Neural cell (in vitro differentiated cells): ENCODE measurements around the gene TXNDC11. TPM values are rescaled to one million over a fixed set of nuclear protein-coding genes. Genes with fewer than 3 reads are reported as not detected.

Source experiments
- H2AFZ ChIP-seq: fragments of 200-600, 300-800 bp; sonication (generic), shearing (Covaris generic); 2 replicates; pipeline ENCODE4 v1.6.0; 2014; ENCODE audit warnings: low read depth, mild to moderate bottlenecking, antibody characterized with exemption, low read length, moderate library complexity
- H3F3A ChIP-seq: fragments of 200-600 bp; shearing (Covaris generic); 2 replicates; pipeline ENCODE4 v1.6.1; 2016; ENCODE audit warnings: mild to moderate bottlenecking, moderate library complexity, mixed read lengths, antibody characterized with exemption, low read length; ENCODE audit not compliant: insufficient read depth, poor library complexity, severe bottlenecking
- H3K27ac ChIP-seq: fragments of 200-600, 300-800 bp; sonication (generic), shearing (Covaris generic); 2 replicates; pipeline ENCODE4 v1.5.1; 2014; ENCODE audit warnings: mild to moderate bottlenecking, low read length, moderate library complexity
- H3K27me3 ChIP-seq: fragments of 300-800, 200-600 bp; sonication (generic), shearing (Covaris generic); 2 replicates; pipeline ENCODE4 v1.6.0; 2014; ENCODE audit warnings: mild to moderate bottlenecking, low read depth, low read length, moderate library complexity; ENCODE audit not compliant: insufficient read depth
- H3K36me3 ChIP-seq: fragments of 300-800, 200-600 bp; sonication (generic), shearing (Covaris generic); 2 replicates; pipeline ENCODE4 v1.5.1; 2014; ENCODE audit warnings: mild to moderate bottlenecking, antibody characterized with exemption, low read length, moderate library complexity; ENCODE audit not compliant: insufficient read depth
- H3K4me2 ChIP-seq: fragments of 300-800, 200-600 bp; sonication (generic), shearing (Covaris generic); 2 replicates; pipeline ENCODE4 v1.6.0; 2014; ENCODE audit warnings: mild to moderate bottlenecking, low read length
- H3K4me3 ChIP-seq: fragments of 300-800, 200-600 bp; sonication (generic), shearing (Covaris generic); 2 replicates; pipeline ENCODE4 v1.5.1; 2014; ENCODE audit warnings: mild to moderate bottlenecking, low read length, moderate library complexity
- H3K79me2 ChIP-seq: fragments of 200-600 bp; shearing (Covaris generic); replicated peaks from 2 replicates; pipeline ENCODE4 v1.6.0; 2014; ENCODE audit warnings: mild to moderate bottlenecking, low read length, moderate library complexity; ENCODE audit not compliant: insufficient read depth
- H3K9ac ChIP-seq: fragments of 300-800, 200-600 bp; sonication (generic), shearing (Covaris generic); 2 replicates; pipeline ENCODE4 v1.6.1; 2016; ENCODE audit warnings: mild to moderate bottlenecking, low read length, mixed read lengths
- H3K9me2 ChIP-seq: fragments of 200-600 bp; shearing (Covaris generic); 2 replicates; pipeline ENCODE4 v1.6.1; 2016; ENCODE audit warnings: mild to moderate bottlenecking, low read length, mixed read lengths; ENCODE audit not compliant: insufficient read depth
- H3K9me3 ChIP-seq: fragments of 200-600, 300-800 bp; sonication (generic), shearing (Covaris generic); 2 replicates; pipeline ENCODE4 v1.6.1; 2016; ENCODE audit warnings: mild to moderate bottlenecking, mixed run types, low read length, moderate library complexity, mixed read lengths
- H4K20me1 ChIP-seq: fragments of 200-600 bp; shearing (Covaris generic); 2 replicates; pipeline ENCODE4 v1.6.1; 2016; ENCODE audit warnings: mild to moderate bottlenecking, mixed run types; ENCODE audit not compliant: insufficient read depth
- CTCF ChIP-seq: fragments of 450-650 bp; IDR thresholded peaks from 2 replicates; pipeline ENCODE4 v1.5.1; 2014; ENCODE audit warnings: antibody characterized with exemption, mild to moderate bottlenecking, moderate library complexity; ENCODE audit not compliant: poor library complexity, severe bottlenecking
- EP300 ChIP-seq: fragments of 450-650 bp; conservative IDR thresholded peaks from 2 replicates; pipeline ENCODE4 v1.6.1; 2014; ENCODE audit warnings: antibody characterized with exemption, mild to moderate bottlenecking, moderate library complexity; ENCODE audit not compliant: poor library complexity, severe bottlenecking
- EZH2 ChIP-seq: fragments of 200-600, 300-800 bp; shearing (Covaris generic), sonication (generic); IDR thresholded peaks from 2 replicates; pipeline ENCODE4 v1.6.1; 2014; ENCODE audit warnings: antibody characterized with exemption, low read length, borderline replicate concordance, mild to moderate bottlenecking; ENCODE audit not compliant: insufficient read depth, poor library complexity, severe bottlenecking
- MXI1 ChIP-seq: fragments of 450-650 bp; conservative IDR thresholded peaks from 2 replicates; pipeline ENCODE4 v1.6.1; 2014; ENCODE audit warnings: antibody characterized with exemption, mild to moderate bottlenecking; ENCODE audit not compliant: poor library complexity, severe bottlenecking
- POLR2AphosphoS5 ChIP-seq: IDR thresholded peaks from 2 replicates; pipeline ENCODE4 v1.6.1; 2012
- RAD21 ChIP-seq: fragments of 450-650 bp; conservative IDR thresholded peaks from 2 replicates; pipeline ENCODE4 v1.6.1; 2014; ENCODE audit warnings: antibody characterized with exemption, mild to moderate bottlenecking, moderate library complexity
- REST ChIP-seq: IDR thresholded peaks from 2 replicates; pipeline ENCODE4 v1.6.1; 2012; ENCODE audit warnings: borderline replicate concordance
- SMC3 ChIP-seq: fragments of 450-650 bp; conservative IDR thresholded peaks from 2 replicates; pipeline ENCODE4 v1.6.1; 2014; ENCODE audit warnings: antibody characterized with exemption, mild to moderate bottlenecking, moderate library complexity; ENCODE audit not compliant: poor library complexity
- TAF1 ChIP-seq: IDR thresholded peaks from 2 replicates; pipeline ENCODE4 v1.6.1; 2012; ENCODE audit warnings: low read depth
- polyA plus RNA-seq: library from polyadenylated mRNA; depleted of rRNA; stranded (reverse); fragments of >200 nt; gene quantifications from 2 replicates; pipeline ENCODE4 v1.2.3, GENCODE V29; 2014

The TXNDC11 gene
- polyA plus RNA-seq, 1 donor from 2014 or later: 10.9 TPM

- H3K9me3 ChIP-seq: no peaks in the 10 kb centered on the region
- no peaks in the 10 kb centered on the region for H3K79me2 ChIP-seq
- H3K9me2 ChIP-seq: no peaks in the 10 kb centered on the region
- TF ChIP-seq EP300: no peak
- no peak for TF ChIP-seq EZH2
- no peak for TF ChIP-seq SMC3
- no peak for TF ChIP-seq REST
- no peak for TF ChIP-seq POLR2AphosphoS5
- no peak for TF ChIP-seq MXI1
- no peak for TF ChIP-seq RAD21
- H3F3A ChIP-seq: no peaks in the 10 kb centered on the region
- no peak overlapping the region for H3K4me2 ChIP-seq
- H3K4me3 ChIP-seq: no peak overlapping the region
- peaks cover 8% of the 10 kb centered on the region for H4K20me1 ChIP-seq
- no peaks in the 10 kb centered on the region for H3K27me3 ChIP-seq
- H3K27ac ChIP-seq: no peak overlapping the region
- no peaks in the 10 kb centered on the region for H3K36me3 ChIP-seq
- H3K9ac ChIP-seq: no peak overlapping the region
- no peak overlapping the region for H2AFZ ChIP-seq
Observed at GRCh38 chr16:11683145-11683544, 59.5 kb downstream of the TXNDC11 start.

GRCh38 chr16:11682655-11683096 lies 60.0 kb downstream of the TXNDC11 start:
- no peak overlapping the region for H3K4me2 ChIP-seq
- no peak overlapping the region for H3K9ac ChIP-seq
- H3K79me2 ChIP-seq: no peaks in the 10 kb centered on the region
- TF ChIP-seq TAF1: no peak
- no peak for TF ChIP-seq RAD21
- TF ChIP-seq MXI1: no peak
- no peak for TF ChIP-seq CTCF
- no peak for TF ChIP-seq SMC3
- no peak for TF ChIP-seq EZH2
- no peak for TF ChIP-seq EP300
- no peak for TF ChIP-seq POLR2AphosphoS5
- TF ChIP-seq REST: no peak
- H2AFZ ChIP-seq: no peak overlapping the region
- H4K20me1 ChIP-seq: peaks cover 10% of the 10 kb centered on the region
- H3K4me3 ChIP-seq: no peak overlapping the region
- no peak overlapping the region for H3K27ac ChIP-seq
- H3K9me3 ChIP-seq: no peaks in the 10 kb centered on the region
- no peaks in the 10 kb centered on the region for H3K36me3 ChIP-seq
- H3F3A ChIP-seq: no peaks in the 10 kb centered on the region
- H3K27me3 ChIP-seq: no peaks in the 10 kb centered on the region
- no peaks in the 10 kb centered on the region for H3K9me2 ChIP-seq
